PC-9 (cell line): Measurements from ENCODE around the gene SSR2. TPM values are rescaled to one million over a fixed set of nuclear protein-coding genes. Genes with fewer than 3 reads are reported as not detected.

Source experiments
- BruUV-seq: library from RNA; stranded (reverse); fragments of 400-500 nt; replicated peaks from 2 replicates; lab custom pipeline; 2021; lab: Mats Ljungman, UMichigan
- CTCF ChIA-PET: fragments of 300-600 bp; sonication (Branson Sonifier 250); formaldehyde crosslinking; loops from one replicate; lab custom pipeline; 2022; ENCODE audit warnings: antibody characterized with exemption; lab: Charles Lee
- POLR2A ChIA-PET: fragments of 300-600 bp; sonication (Branson Sonifier 250); formaldehyde crosslinking; loops from one replicate; lab custom pipeline; 2022; ENCODE audit warnings: antibody characterized with exemption; ENCODE audit not compliant: unreplicated experiment; lab: Charles Lee
- DNase-seq, 2 experiments: peaks; one replicate each; pipeline versions ENCODE4 v3.0.0 to v3.0.0-alpha.2; 2015 to 2022; ENCODE audit warnings: mixed read lengths in 1 of 2
- H2AFZ ChIP-seq: fragments of 200-600 bp; sonication (generic); 2 replicates; pipeline ENCODE4 v1.8.1; 2017; ENCODE audit warnings: antibody characterized with exemption
- H3F3A ChIP-seq: fragments of 200-600 bp; sonication (generic); 2 replicates; pipeline ENCODE4 v1.8.1; 2017; ENCODE audit warnings: antibody characterized with exemption, mild to moderate bottlenecking, low read depth; ENCODE audit not compliant: insufficient read depth
- H3K27ac ChIP-seq: fragments of 200-600 bp; sonication (generic); 2 replicates; pipeline ENCODE4 v1.6.1; 2016; ENCODE audit warnings: mixed run types
- H3K27me3 ChIP-seq: fragments of 200-600 bp; sonication (generic); 2 replicates; pipeline ENCODE4 v1.6.1; 2016; ENCODE audit warnings: low read depth, mixed run types; ENCODE audit not compliant: insufficient read depth
- H3K36me3 ChIP-seq: fragments of 200-600 bp; sonication (generic); 2 replicates; pipeline ENCODE4 v1.6.1; 2016; ENCODE audit warnings: low read depth, mixed run types
- H3K4me1 ChIP-seq: fragments of 200-600 bp; sonication (generic); replicated peaks from 2 replicates; pipeline ENCODE4 v1.6.1; 2016; ENCODE audit warnings: mixed run types; ENCODE audit not compliant: insufficient read depth
- H3K4me2 ChIP-seq: fragments of 200-600 bp; sonication (generic); 2 replicates; pipeline ENCODE4 v1.6.1; 2017; ENCODE audit warnings: mixed run types
- H3K4me3 ChIP-seq: fragments of 200-600 bp; sonication (generic); 2 replicates; pipeline ENCODE4 v1.6.1; 2016; ENCODE audit warnings: mixed run types
- H3K79me2 ChIP-seq: fragments of 200-600 bp; sonication (generic); 2 replicates; pipeline ENCODE4 v1.6.1; 2017; ENCODE audit warnings: low read depth, mixed run types
- H3K9me2 ChIP-seq: fragments of 200-600 bp; sonication (generic); 2 replicates; pipeline ENCODE4 v1.8.1; 2017; ENCODE audit warnings: mild to moderate bottlenecking; ENCODE audit not compliant: insufficient read depth
- H3K9me3 ChIP-seq: fragments of 200-600 bp; sonication (generic); 2 replicates; pipeline ENCODE4 v1.8.1; 2016; ENCODE audit warnings: low read depth; ENCODE audit not compliant: insufficient read depth
- H4K20me1 ChIP-seq: fragments of 200-600 bp; sonication (generic); 2 replicates; pipeline ENCODE4 v1.8.1; 2017; ENCODE audit not compliant: insufficient read depth
- EZH2 ChIP-seq: fragments of 200-600 bp; sonication (generic); IDR thresholded peaks from 2 replicates; pipeline ENCODE4 v1.8.0; 2017; ENCODE audit warnings: antibody characterized with exemption, low read depth
- intact Hi-C: fragments of 100-400 bp; cut with micrococcal nuclease; formaldehyde crosslinking; loops from one replicate; pipeline ENCODE4 v1.10.0; 2022; ENCODE audit not compliant: unreplicated experiment
- total RNA-seq: library from RNA; stranded (reverse); gene quantifications from 2 replicates; pipeline ENCODE4 v1.2.3, GENCODE V29; 2021
- TF ChIP-seq, protein P1 (sequence below): fragments of 200-600 bp; sonication (generic); conservative IDR thresholded peaks from 2 replicates; pipeline ENCODE4 v1.6.1; 2017; ENCODE audit warnings: mixed run types, antibody characterized with exemption, mild to moderate bottlenecking, moderate library complexity

The SSR2 gene
- total RNA-seq, 1 experiment from 2014 or later: 196 TPM

DNA sequence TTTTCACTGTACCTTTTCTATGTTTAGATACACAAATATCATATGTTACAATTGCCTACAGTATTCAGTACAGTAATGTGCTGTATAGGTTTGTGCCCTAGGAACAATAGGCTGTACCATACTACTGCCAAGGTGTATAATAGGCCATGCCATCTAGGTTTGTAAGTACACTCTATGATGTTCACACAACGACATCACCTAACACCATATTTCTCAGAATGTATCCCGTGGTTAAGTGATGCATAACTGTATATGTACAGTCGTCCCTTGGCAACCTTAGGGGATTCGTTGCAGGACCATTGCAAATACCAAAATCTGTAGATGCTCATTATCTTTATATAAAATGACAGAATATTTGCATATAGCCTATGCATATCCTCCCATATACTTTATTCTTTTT is 5.8 kb upstream of the SSR2 start:
- POLR2A ChIA-PET: no interaction called here
- no peak for DNase-seq
- no peaks in the 10 kb centered on the region for H3F3A ChIP-seq
- BruUV-seq: no TSS peak
- H3K4me2 ChIP-seq: no peak overlapping the region
- H2AFZ ChIP-seq: no peak overlapping the region
- no peaks in the 10 kb centered on the region for H3K4me1 ChIP-seq
- H3K27ac ChIP-seq: no peak overlapping the region
- no peaks in the 10 kb centered on the region for H3K27me3 ChIP-seq
- intact Hi-C loops: no loop called here
- TF ChIP-seq EZH2: no peak
- TF ChIP-seq, protein P1, sequence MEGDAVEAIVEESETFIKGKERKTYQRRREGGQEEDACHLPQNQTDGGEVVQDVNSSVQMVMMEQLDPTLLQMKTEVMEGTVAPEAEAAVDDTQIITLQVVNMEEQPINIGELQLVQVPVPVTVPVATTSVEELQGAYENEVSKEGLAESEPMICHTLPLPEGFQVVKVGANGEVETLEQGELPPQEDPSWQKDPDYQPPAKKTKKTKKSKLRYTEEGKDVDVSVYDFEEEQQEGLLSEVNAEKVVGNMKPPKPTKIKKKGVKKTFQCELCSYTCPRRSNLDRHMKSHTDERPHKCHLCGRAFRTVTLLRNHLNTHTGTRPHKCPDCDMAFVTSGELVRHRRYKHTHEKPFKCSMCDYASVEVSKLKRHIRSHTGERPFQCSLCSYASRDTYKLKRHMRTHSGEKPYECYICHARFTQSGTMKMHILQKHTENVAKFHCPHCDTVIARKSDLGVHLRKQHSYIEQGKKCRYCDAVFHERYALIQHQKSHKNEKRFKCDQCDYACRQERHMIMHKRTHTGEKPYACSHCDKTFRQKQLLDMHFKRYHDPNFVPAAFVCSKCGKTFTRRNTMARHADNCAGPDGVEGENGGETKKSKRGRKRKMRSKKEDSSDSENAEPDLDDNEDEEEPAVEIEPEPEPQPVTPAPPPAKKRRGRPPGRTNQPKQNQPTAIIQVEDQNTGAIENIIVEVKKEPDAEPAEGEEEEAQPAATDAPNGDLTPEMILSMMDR: no peak
- CTCF ChIA-PET: no interaction called here
- no peaks in the 10 kb centered on the region for H3K9me2 ChIP-seq
- no peaks in the 10 kb centered on the region for H4K20me1 ChIP-seq
- H3K36me3 ChIP-seq: no peaks in the 10 kb centered on the region
- no peaks in the 10 kb centered on the region for H3K9me3 ChIP-seq
- H3K79me2 ChIP-seq: no peaks in the 10 kb centered on the region
- no peak overlapping the region for H3K4me3 ChIP-seq

DNA sequence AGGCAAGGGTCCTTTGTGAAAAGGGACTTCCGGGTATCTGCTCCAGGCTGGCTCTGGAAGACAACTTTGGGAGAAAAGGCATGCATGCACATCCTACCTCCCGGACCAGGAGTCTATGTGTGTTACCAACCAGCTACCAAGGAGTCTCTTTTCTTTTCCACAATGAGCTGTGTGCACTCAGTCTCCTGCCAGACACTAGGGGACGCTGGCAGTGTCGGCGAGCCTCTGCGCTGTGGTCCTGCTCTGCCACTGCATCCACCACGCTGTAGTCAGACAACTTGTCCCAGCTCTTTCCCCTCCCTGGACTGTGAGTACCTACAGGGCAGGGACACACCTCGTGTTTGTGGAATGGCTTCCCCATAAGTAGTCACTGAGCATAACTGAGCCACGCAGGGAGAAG is 5.1 kb upstream of the SSR2 start:
- CTCF ChIA-PET: interaction anchor here (0.6 kb wide), 1 partner anchor 87 kb away, joined by 12 read pairs; no protein-coding TSS in a partner anchor
- intact Hi-C loops: no loop called here

DNA sequence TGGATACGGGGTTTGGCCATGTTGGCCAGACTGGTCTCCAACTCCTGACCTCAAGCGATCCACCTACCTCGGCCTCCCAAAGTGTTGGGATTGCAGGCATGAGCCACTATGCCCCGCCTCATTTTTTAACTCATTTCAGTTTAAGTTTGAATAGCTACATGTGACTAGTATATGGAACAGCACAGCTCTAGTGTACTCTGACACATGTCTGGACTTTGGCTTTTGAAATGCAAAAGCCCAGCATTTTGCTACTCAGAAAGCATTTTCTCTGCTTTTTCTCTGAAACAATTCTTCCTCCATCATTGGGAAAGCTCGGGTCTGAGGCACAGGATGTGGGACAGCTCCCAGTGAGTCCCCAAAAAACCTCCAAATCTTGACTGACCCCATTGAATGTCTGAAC is 4.0 kb upstream of the SSR2 start:
- CTCF ChIA-PET: no interaction called here
- Histone ChIP-seq H4K20me1 (peaks cover 2% of the 10 kb centered on the region), H3K4me2 (no peak overlapping the region), H3K4me3 (no peak overlapping the region), H3K27me3 (no peaks in the 10 kb centered on the region), H3K27ac (no peak overlapping the region), H3K9me3 (no peaks in the 10 kb centered on the region), H3K9me2 (no peaks in the 10 kb centered on the region), H3K79me2 (peaks cover 8% of the 10 kb centered on the region), H3F3A (no peaks in the 10 kb centered on the region; the same call in 1 of the 2 replicates), H3K4me1 (peaks cover 2% of the 10 kb centered on the region), H2AFZ (no peak overlapping the region), H3K36me3 (peaks cover 2% of the 10 kb centered on the region; the same call in 1 of the 2 replicates)
- POLR2A ChIA-PET: no interaction called here
- TF ChIP-seq EZH2: no peak
- TF ChIP-seq, protein P1: no peak
- DNase-seq: no peak
- no TSS peak for BruUV-seq
- intact Hi-C loops: no loop called here

More for the DNA sequence above, 5.1 kb upstream of the SSR2 start:
- Histone ChIP-seq H2AFZ (no peak overlapping the region), H3K9me2 (no peaks in the 10 kb centered on the region), H3K4me2 (no peak overlapping the region), H3K4me1 (no peaks in the 10 kb centered on the region), H3K79me2 (no peaks in the 10 kb centered on the region), H4K20me1 (no peaks in the 10 kb centered on the region), H3F3A (no peaks in the 10 kb centered on the region), H3K9me3 (no peaks in the 10 kb centered on the region), H3K4me3 (no peak overlapping the region), H3K27ac (no peak overlapping the region), H3K36me3 (no peaks in the 10 kb centered on the region), H3K27me3 (no peaks in the 10 kb centered on the region)
- POLR2A ChIA-PET: no interaction called here
- no TSS peak for BruUV-seq
- DNase-seq: no peak
- TF ChIP-seq, protein P1: 0 out of 2 replicates have a peak, but pooled peaks have one; percentile 27
- no peak for TF ChIP-seq EZH2
